ENCODE measurements around the gene NFAM1. TPM values are rescaled to one million over a fixed set of nuclear protein-coding genes. Genes with fewer than 3 reads are reported as not detected.

The NFAM1 gene
- total and polyA plus RNA-seq, 8 donors, result 0.15 to 18.1 (median 0.83) TPM

- DNase-seq, result no peak
- Histone ChIP-seq H3K9me3 (no peaks in the 10 kb centered on the region), H3K27me3 (peaks cover 0 to 19% (median 0%) of the 10 kb centered on the region in 3 donors), H3K36me3 (no peaks in the 10 kb centered on the region), H3K27ac (no peak overlapping the region), H3K4me3 (no peak overlapping the region), H3K4me1 (no peaks in the 10 kb centered on the region)
- intact Hi-C loops (cut with DNase I; ENCODE audit: low total_unique reads), result no loop called here
- 70 to 79% (median 74%) methylated on average over 11 of the region's 11 CpGs for WGBS, 5 donors
- TF ChIP-seq POLR2AphosphoS5 (IDR thresholded peaks at IDR 0.05) (no peak), EP300 (IDR thresholded peaks at IDR 0.05) (no peak), CTCF (IDR thresholded peaks at IDR 0.05) (no peak), POLR2A (IDR thresholded peaks at IDR 0.05) (no peak)
Measured at GRCh38 chr22:42451499-42452145, 19.4 kb upstream of the NFAM1 start.

GRCh38 chr22:42450862-42451261, 18.7 kb upstream of the NFAM1 start:
- H3K9me3 ChIP-seq, result no peaks in the 10 kb centered on the region
- WGBS, 5 donors, result 78 to 91% (median 82%) methylated on average over 6 of the region's 6 CpGs
- H3K4me3 ChIP-seq, result no peak overlapping the region
- DNase-seq, result no peak
- H3K27me3 ChIP-seq, result peaks cover 0 to 19% (median 0%) of the 10 kb centered on the region in 3 donors
- no peak overlapping the region for H3K27ac ChIP-seq
- H3K36me3 ChIP-seq, result no peaks in the 10 kb centered on the region
- no peaks in the 10 kb centered on the region for H3K4me1 ChIP-seq
- TF ChIP-seq POLR2A (IDR thresholded peaks at IDR 0.05) (no peak), POLR2AphosphoS5 (IDR thresholded peaks at IDR 0.05) (no peak), EP300 (IDR thresholded peaks at IDR 0.05) (no peak), CTCF (IDR thresholded peaks at IDR 0.05) (no peak)
- intact Hi-C loops (cut with DNase I; ENCODE audit: low total_unique reads), result no loop called here

DNA sequence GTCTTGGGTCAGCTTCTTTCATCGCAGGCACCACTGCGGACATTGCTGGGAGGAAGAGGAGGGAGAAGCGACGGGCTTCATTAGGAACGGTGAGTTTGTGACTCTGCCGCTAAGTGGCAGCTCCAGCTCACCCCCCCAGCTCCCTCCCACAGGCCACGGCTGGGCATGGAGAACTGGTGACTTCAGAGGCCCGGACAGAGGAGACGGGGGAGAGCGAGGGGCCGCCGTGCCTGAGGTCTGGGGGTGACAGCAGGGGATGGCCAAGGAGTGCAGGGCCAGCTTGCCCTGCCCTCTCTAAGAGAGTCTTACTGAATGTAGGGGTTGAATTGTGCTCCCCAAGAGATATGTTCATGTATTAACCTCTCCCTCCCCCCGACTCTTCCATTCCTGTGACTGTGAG, 13.9 kb upstream of the NFAM1 start:
- TF ChIP-seq POLR2AphosphoS5 (IDR thresholded peaks at IDR 0.05) (no peak), CTCF (IDR thresholded peaks at IDR 0.05) (no peak), EP300 (IDR thresholded peaks at IDR 0.05) (no peak)

GRCh38 chr22:42444077-42444904, 12.1 kb upstream of the NFAM1 start:
- Histone ChIP-seq H3K27ac (peak overlapping the region; percentile 45 to 86 (median 79)), H3K4me1 (peaks cover 17 to 33% (median 26%) of the 10 kb centered on the region in 4 donors), H3K9me3 (no peaks in the 10 kb centered on the region), H3K27me3 (no peaks in the 10 kb centered on the region), H3K4me3 (peak overlapping the region; percentile 33 to 49 (median 40)), H3K36me3 (no peaks in the 10 kb centered on the region)
- DNase-seq, result peak; percentile 84 to 96
- intact Hi-C loops (cut with DNase I; ENCODE audit: low total_unique reads), result no loop called here
- TF ChIP-seq CTCF (IDR thresholded peaks at IDR 0.05) (peak in 3 of 7 experiments; percentile 40 to 56 (median 49)), EP300 (IDR thresholded peaks at IDR 0.05) (no peak), POLR2A (IDR thresholded peaks at IDR 0.05) (no peak), POLR2AphosphoS5 (IDR thresholded peaks at IDR 0.05) (peak in 2 of 3 donors; percentile 44 to 60)
- 1 to 5% (median 1%) methylated on average over 20 to 28 of the region's 28 CpGs for WGBS, 5 donors

More for the DNA sequence above, 13.9 kb upstream of the NFAM1 start:
- no peak for DNase-seq
- peaks cover 15 to 25% (median 17%) of the 10 kb centered on the region in 4 donors for H3K4me1 ChIP-seq
- no peaks in the 10 kb centered on the region for H3K9me3 ChIP-seq
- intact Hi-C loops (cut with DNase I; ENCODE audit: low total_unique reads), result no loop called here
- H3K27me3 ChIP-seq, result peaks cover 0 to 6% (median 0%) of the 10 kb centered on the region in 3 donors
- H3K27ac ChIP-seq, result no peak overlapping the region
- WGBS, 5 donors, result 81 to 92% (median 87%) methylated on average over 12 to 13 of the region's 13 CpGs
- H3K36me3 ChIP-seq, result no peaks in the 10 kb centered on the region
- H3K4me3 ChIP-seq, result no peak overlapping the region
